ENCODE results near the gene SMAD6. TPM values are rescaled to one million over a fixed set of nuclear protein-coding genes. Genes with fewer than 3 reads are reported as not detected.
"Not testable (repeated sequence)": the region's sequence is repeated elsewhere in the genome, so short reads cannot be mapped to it uniquely, and the experiment has no call there.

The SMAD6 gene
- total and polyA plus RNA-seq, 9 of the 15 experiments (the other 6 are each of a cell fraction or from before 2014, with no cell fraction given): 0.10 to 15.5 (median 3.7) TPM

GRCh38 chr15:66828817-66829541 lies 126.9 kb downstream of the SMAD6 start (continued):
- peak; percentile 87 for TF ChIP-seq ZNF592 (IDR thresholded peaks at IDR 0.05)
- TF ChIP-seq, protein P1, sequence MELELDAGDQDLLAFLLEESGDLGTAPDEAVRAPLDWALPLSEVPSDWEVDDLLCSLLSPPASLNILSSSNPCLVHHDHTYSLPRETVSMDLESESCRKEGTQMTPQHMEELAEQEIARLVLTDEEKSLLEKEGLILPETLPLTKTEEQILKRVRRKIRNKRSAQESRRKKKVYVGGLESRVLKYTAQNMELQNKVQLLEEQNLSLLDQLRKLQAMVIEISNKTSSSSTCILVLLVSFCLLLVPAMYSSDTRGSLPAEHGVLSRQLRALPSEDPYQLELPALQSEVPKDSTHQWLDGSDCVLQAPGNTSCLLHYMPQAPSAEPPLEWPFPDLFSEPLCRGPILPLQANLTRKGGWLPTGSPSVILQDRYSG (tag; conservative IDR thresholded peaks at IDR 0.05; ENCODE audit: low read depth): peak; percentile 79; the same call in 1 of the 2 replicates
- not testable (repeated sequence) for TF ChIP-seq NR2C1 (IDR thresholded peaks at IDR 0.05); ZNF740 (CRISPR knock-in tag; IDR thresholded peaks at IDR 0.05); NR4A1 (CRISPR knock-in tag; IDR thresholded peaks at IDR 0.05)
- TF ChIP-seq NR2C1 (tag; IDR thresholded peaks at IDR 0.05): 0 out of 2 replicates have a peak, but pooled peaks have one; percentile 37
- TF ChIP-seq KLF6 (CRISPR knock-in tag; IDR thresholded peaks at IDR 0.05; ENCODE audit: borderline replicate concordance): 0 out of 2 replicates have a peak, but pooled peaks have one; percentile 76
- TF ChIP-seq ZNF740 (tag; IDR thresholded peaks at IDR 0.05): peak in 1 of 2 experiments; percentile 74; a peak in 1 of 4 replicates
- peak; percentile 59 for TF ChIP-seq ZNF395 (CRISPR knock-in tag; IDR thresholded peaks at IDR 0.05)
- TF ChIP-seq SRF (CRISPR knock-in tag; IDR thresholded peaks at IDR 0.05): peak; percentile 59 to 96; a peak in 3 of 4 replicates
- 0 out of 2 replicates have a peak, but pooled peaks have one; percentile 40 for TF ChIP-seq MEF2D (tag; conservative IDR thresholded peaks at IDR 0.05; ENCODE audit: low read depth)
- TF ChIP-seq NR4A1 (tag; IDR thresholded peaks at IDR 0.05): peak; percentile 87
- 0 out of 2 replicates have a peak, but pooled peaks have one; percentile 21 for TF ChIP-seq ZNF76 (CRISPR knock-in tag; IDR thresholded peaks at IDR 0.05; ENCODE audit: borderline replicate concordance)
- TF ChIP-seq, protein P2, sequence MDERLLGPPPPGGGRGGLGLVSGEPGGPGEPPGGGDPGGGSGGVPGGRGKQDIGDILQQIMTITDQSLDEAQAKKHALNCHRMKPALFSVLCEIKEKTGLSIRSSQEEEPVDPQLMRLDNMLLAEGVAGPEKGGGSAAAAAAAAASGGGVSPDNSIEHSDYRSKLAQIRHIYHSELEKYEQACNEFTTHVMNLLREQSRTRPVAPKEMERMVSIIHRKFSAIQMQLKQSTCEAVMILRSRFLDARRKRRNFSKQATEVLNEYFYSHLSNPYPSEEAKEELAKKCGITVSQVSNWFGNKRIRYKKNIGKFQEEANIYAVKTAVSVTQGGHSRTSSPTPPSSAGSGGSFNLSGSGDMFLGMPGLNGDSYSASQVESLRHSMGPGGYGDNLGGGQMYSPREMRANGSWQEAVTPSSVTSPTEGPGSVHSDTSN (CRISPR knock-in tag; IDR thresholded peaks at IDR 0.05; ENCODE audit: low read depth): not testable (repeated sequence)
- TF ChIP-seq, protein P2 (tag; conservative IDR thresholded peaks at IDR 0.05; ENCODE audit: low read depth): 0 out of 2 replicates have a peak, but pooled peaks have one; percentile 14

All from K562 (cell line).